OCI-LY7 (cell line): ENCODE data around the gene IGFALS. TPM values are rescaled to one million over a fixed set of nuclear protein-coding genes. Genes with fewer than 3 reads are reported as not detected.
A peak's percentile ranks its signal among the peaks of the same experiment; 100 is the strongest.

Source experiments
- BruUV-seq: library from RNA; stranded (reverse); fragments of 400-500 nt; replicated peaks from 2 replicates; lab custom pipeline; 2021; lab: Mats Ljungman, UMichigan
- CTCF ChIA-PET: fragments of 300-600 bp; sonication (Branson Sonifier 250); formaldehyde crosslinking; loops from one replicate; lab custom pipeline; 2022; ENCODE audit warnings: antibody characterized with exemption; ENCODE audit not compliant: unreplicated experiment; lab: Charles Lee
- POLR2A ChIA-PET: fragments of 300-600 bp; sonication (Branson Sonifier 250); formaldehyde crosslinking; loops from one replicate; lab custom pipeline; 2022; ENCODE audit warnings: antibody characterized with exemption; lab: Charles Lee
- DNase-seq: peaks from one replicate; pipeline ENCODE4 v3.0.0-alpha.2; 2015; ENCODE audit warnings: low spot score
- H2AFZ ChIP-seq: fragments of 200-600 bp; sonication (generic), shearing (Covaris generic); 2 replicates; pipeline ENCODE4 v1.6.1; 2014; ENCODE audit warnings: mild to moderate bottlenecking, antibody characterized with exemption, low read length, moderate library complexity
- H3K27ac ChIP-seq: fragments of 200-600 bp; sonication (generic); 2 replicates; pipeline ENCODE4 v1.5.1; 2014; ENCODE audit warnings: mixed run types, low read depth, mild to moderate bottlenecking, moderate library complexity, low read length, inconsistent platforms; ENCODE audit not compliant: poor library complexity, severe bottlenecking
- H3K36me3 ChIP-seq: fragments of 200-600 bp; sonication (generic); 2 replicates; pipeline ENCODE4 v1.6.1; 2014; ENCODE audit warnings: mild to moderate bottlenecking, antibody characterized with exemption, low read length, moderate library complexity, mixed read lengths; ENCODE audit not compliant: insufficient read depth
- H3K4me1 ChIP-seq: fragments of 200-600 bp; sonication (generic); 2 replicates; pipeline ENCODE4 v1.5.1; 2014; ENCODE audit warnings: mild to moderate bottlenecking, low read length; ENCODE audit not compliant: insufficient read depth, poor library complexity, severe bottlenecking
- H3K4me2 ChIP-seq: fragments of 200-600 bp; sonication (generic); 2 replicates; pipeline ENCODE4 v1.6.1; 2014; ENCODE audit warnings: mild to moderate bottlenecking, low read length
- H3K4me3 ChIP-seq: fragments of 200-600 bp; sonication (generic); 2 replicates; pipeline ENCODE4 v1.5.1; 2014; ENCODE audit warnings: mild to moderate bottlenecking, low read depth, low read length; ENCODE audit not compliant: poor library complexity, severe bottlenecking
- H3K79me2 ChIP-seq: fragments of 200-600 bp; sonication (generic); 2 replicates; pipeline ENCODE4 v1.6.1; 2016; ENCODE audit warnings: low read depth, mild to moderate bottlenecking, low read length, moderate library complexity, mixed read lengths; ENCODE audit not compliant: insufficient read depth
- H3K9me2 ChIP-seq: fragments of 200-600 bp; sonication (generic); 2 replicates; pipeline ENCODE4 v1.6.1; 2016; ENCODE audit warnings: mild to moderate bottlenecking, low read length, mixed read lengths; ENCODE audit not compliant: insufficient read depth
- H3K9me3 ChIP-seq: fragments of 200-600 bp; sonication (generic); 2 replicates; pipeline ENCODE4 v1.6.1; 2014; ENCODE audit warnings: mild to moderate bottlenecking, mixed run types, low read length, mixed read lengths
- H4K20me1 ChIP-seq: fragments of 200-600 bp; sonication (generic); 2 replicates; pipeline ENCODE4 v1.6.1; 2014; ENCODE audit warnings: mild to moderate bottlenecking, antibody characterized with exemption, low read length, moderate library complexity, mixed read lengths; ENCODE audit not compliant: insufficient read depth
- EZH2phosphoT487 ChIP-seq: fragments of 200-600 bp; sonication (generic); IDR thresholded peaks from 2 replicates; pipeline ENCODE4 v1.6.1; 2018; ENCODE audit warnings: low read depth, borderline replicate concordance, mild to moderate bottlenecking, mixed run types, antibody characterized with exemption, low read length, moderate library complexity, mixed read lengths
- intact Hi-C: fragments of 100-400 bp; cut with micrococcal nuclease; formaldehyde crosslinking; loops from one replicate; pipeline ENCODE4 v1.10.0; 2022; ENCODE audit not compliant: unreplicated experiment
- total RNA-seq, 2 experiments: library from RNA; depleted of rRNA in 1 of 2; stranded (reverse); fragments of >200 nt in 1 of 2; shearing (Covaris generic) in 1 of 2; gene quantifications; 2 replicates each; pipeline ENCODE4 v1.2.3, GENCODE V29; 2014 to 2022
- TF ChIP-seq, protein P1 (sequence below): fragments of 200-600 bp; sonication (generic); conservative IDR thresholded peaks from 2 replicates; pipeline ENCODE4 v1.5.1; 2014; ENCODE audit warnings: mild to moderate bottlenecking, antibody characterized with exemption, low read length, moderate library complexity, mixed read lengths

IGFALS gene
- total RNA-seq, 2 experiments from 2014 or later = 0.13 TPM; not detected in 1

DNA sequence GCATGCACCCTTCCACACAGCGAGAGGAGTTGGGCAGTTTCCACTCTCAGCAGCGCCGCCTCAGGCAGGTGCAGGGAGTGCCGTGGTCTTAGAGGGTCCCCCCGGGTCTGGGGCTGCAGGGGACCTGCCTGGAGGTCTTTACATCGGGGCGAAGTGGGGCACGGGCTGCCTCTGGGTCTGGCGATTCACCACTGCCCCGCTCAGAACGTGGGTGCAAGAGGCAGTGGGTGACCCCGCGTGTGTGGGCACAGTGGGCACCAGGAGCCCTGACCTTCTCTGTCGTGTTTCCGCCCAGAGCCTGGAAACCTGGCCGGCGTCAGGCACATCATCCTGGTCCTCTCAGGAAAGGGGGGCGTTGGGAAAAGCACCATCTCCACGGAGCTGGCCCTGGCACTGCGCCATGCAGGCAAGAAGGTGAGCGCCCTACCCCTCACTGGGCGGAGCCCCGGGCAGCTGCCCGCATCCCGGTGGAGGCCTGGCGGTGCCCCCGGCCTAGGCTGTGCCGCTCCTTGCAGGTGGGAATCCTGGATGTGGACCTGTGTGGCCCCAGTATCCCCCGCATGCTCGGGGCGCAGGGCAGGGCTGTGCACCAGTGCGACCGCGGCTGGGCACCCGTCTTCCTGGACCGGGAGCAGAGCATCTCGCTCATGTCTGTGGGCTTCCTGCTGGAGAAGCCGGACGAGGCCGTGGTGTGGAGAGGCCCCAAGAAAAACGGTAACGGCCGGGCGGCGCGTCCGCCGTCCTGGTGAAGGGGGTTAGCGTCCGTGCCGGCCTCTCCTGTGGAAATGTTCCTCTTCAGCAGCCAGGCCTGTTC is 7.1 kb downstream of the IGFALS start:
- intact Hi-C loops = no loop called here
- no peak overlapping the region for H3K27ac ChIP-seq
- H3K36me3 ChIP-seq = peaks cover 39% of the 10 kb centered on the region; the same call in 1 of the 2 replicates
- no peak for DNase-seq
- H3K4me1 ChIP-seq = peaks cover 9% of the 10 kb centered on the region
- peaks cover 22% of the 10 kb centered on the region for H3K79me2 ChIP-seq
- ChIA-PET POLR2A (no interaction called here), CTCF (no interaction called here)
- no TSS peak for BruUV-seq
- TF ChIP-seq EZH2phosphoT487 = no peak
- TF ChIP-seq, protein P1, sequence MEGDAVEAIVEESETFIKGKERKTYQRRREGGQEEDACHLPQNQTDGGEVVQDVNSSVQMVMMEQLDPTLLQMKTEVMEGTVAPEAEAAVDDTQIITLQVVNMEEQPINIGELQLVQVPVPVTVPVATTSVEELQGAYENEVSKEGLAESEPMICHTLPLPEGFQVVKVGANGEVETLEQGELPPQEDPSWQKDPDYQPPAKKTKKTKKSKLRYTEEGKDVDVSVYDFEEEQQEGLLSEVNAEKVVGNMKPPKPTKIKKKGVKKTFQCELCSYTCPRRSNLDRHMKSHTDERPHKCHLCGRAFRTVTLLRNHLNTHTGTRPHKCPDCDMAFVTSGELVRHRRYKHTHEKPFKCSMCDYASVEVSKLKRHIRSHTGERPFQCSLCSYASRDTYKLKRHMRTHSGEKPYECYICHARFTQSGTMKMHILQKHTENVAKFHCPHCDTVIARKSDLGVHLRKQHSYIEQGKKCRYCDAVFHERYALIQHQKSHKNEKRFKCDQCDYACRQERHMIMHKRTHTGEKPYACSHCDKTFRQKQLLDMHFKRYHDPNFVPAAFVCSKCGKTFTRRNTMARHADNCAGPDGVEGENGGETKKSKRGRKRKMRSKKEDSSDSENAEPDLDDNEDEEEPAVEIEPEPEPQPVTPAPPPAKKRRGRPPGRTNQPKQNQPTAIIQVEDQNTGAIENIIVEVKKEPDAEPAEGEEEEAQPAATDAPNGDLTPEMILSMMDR = 0 out of 2 replicates have a peak, but pooled peaks have one; percentile 16
- no peaks in the 10 kb centered on the region; the same call in 1 of the 2 replicates for H4K20me1 ChIP-seq
- H3K9me2 ChIP-seq = no peaks in the 10 kb centered on the region
- no peak overlapping the region for H3K4me2 ChIP-seq
- no peak overlapping the region for H2AFZ ChIP-seq
- no peak overlapping the region for H3K4me3 ChIP-seq
- H3K9me3 ChIP-seq = no peaks in the 10 kb centered on the region

DNA sequence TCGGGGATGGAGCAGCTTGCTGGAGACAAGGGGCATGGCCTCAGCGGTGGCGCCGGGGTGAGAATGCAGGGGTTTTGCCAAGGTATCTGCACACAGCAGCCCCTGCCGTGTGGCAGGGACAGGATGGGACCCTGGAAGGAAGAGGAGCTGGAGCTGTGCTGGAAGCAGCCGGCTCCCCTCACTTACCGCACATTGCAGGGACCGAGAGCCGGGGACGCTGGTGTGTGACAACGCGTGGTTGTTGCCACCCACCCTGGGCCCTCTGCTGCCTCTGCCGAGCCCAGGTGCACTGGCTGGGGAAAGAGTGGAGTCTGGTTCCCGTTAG is 7.7 kb downstream of the IGFALS start:
- Histone ChIP-seq H3K79me2 (peaks cover 22% of the 10 kb centered on the region), H3K4me2 (no peak overlapping the region), H3K36me3 (peaks cover 42% of the 10 kb centered on the region; the same call in 1 of the 2 replicates), H2AFZ (no peak overlapping the region), H3K27ac (no peak overlapping the region), H4K20me1 (no peaks in the 10 kb centered on the region; the same call in 1 of the 2 replicates), H3K9me2 (no peaks in the 10 kb centered on the region), H3K9me3 (no peaks in the 10 kb centered on the region), H3K4me1 (peaks cover 13% of the 10 kb centered on the region), H3K4me3 (no peak overlapping the region)
- POLR2A ChIA-PET = no interaction called here
- intact Hi-C loops = no loop called here
- TF ChIP-seq, protein P1 = no peak
- TF ChIP-seq EZH2phosphoT487 = no peak
- DNase-seq = no peak
- CTCF ChIA-PET = no interaction called here
- no TSS peak for BruUV-seq
